CD4-positive, alpha-beta T cell (primary cell): ENCODE results near the gene POU4F1. TPM values are rescaled to one million over a fixed set of nuclear protein-coding genes. Genes with fewer than 3 reads are reported as not detected.

ENCODE experiments used
- ATAC-seq: fragments of 200-7000 bp; cut with Tn5 transposase; one replicate; pipeline ENCODE4 v1.10.0; 2022; ENCODE audit warnings: mild to moderate bottlenecking; ENCODE audit not compliant: poor library complexity
- CTCF ChIA-PET: fragments of 350-600 bp; sonication (Branson Sonifier 250); formaldehyde crosslinking; loops from one replicate; lab custom pipeline; 2021; ENCODE audit warnings: antibody characterized with exemption, inconsistent platforms; lab: Charles Lee
- POLR2A ChIA-PET: fragments of 350-600 bp; sonication (Branson Sonifier 250); formaldehyde crosslinking; loops from one replicate; lab custom pipeline; 2021; ENCODE audit warnings: antibody characterized with exemption, inconsistent platforms; lab: Charles Lee
- DNase-seq, 14 experiments: peaks; one replicate each; pipeline ENCODE4 v3.0.0-alpha.2; 2013 to 2020; ENCODE audit warnings: mixed read lengths in 2 of 14
- H3K27ac ChIP-seq, 2 donors: one replicate each; pipeline versions ENCODE4 v1.5.1 to v1.7.0; 2013; ENCODE audit warnings: low read length in 2 of 2, low read depth in 1 of 2, mild to moderate bottlenecking in 1 of 2
- H3K27me3 ChIP-seq, 2 experiments: 1 replicate in 1 of 2; 2 replicates in 1 of 2; pipeline versions ENCODE4 v1.6.1 to v1.7.0; 2013; ENCODE audit warnings: low read length in 2 of 2, control low read depth in 1 of 2, mild to moderate bottlenecking in 1 of 2, moderate library complexity in 1 of 2; ENCODE audit not compliant: insufficient read depth in 2 of 2, control insufficient read depth in 1 of 2
- H3K36me3 ChIP-seq: one replicate; pipeline ENCODE4 v1.6.1; 2013; ENCODE audit warnings: low read length, control low read depth; ENCODE audit not compliant: insufficient read depth
- H3K4me1 ChIP-seq: one replicate; pipeline ENCODE4 v1.6.1; 2013; ENCODE audit warnings: low read length, control low read depth; ENCODE audit not compliant: insufficient read depth
- H3K4me3 ChIP-seq: one replicate; pipeline ENCODE4 v1.5.1; 2013; ENCODE audit warnings: mild to moderate bottlenecking, low read length, moderate library complexity
- H3K9me3 ChIP-seq, 2 experiments: 1 replicate in 1 of 2; 2 replicates in 1 of 2; pipeline versions ENCODE4 v1.6.1 to v1.7.0; 2013; ENCODE audit warnings: low read length in 2 of 2, mild to moderate bottlenecking in 2 of 2, control low read depth in 1 of 2, moderate library complexity in 1 of 2; ENCODE audit not compliant: control insufficient read depth in 1 of 2, insufficient read depth in 1 of 2
- H3K27ac Mint-ChIP-seq: one replicate; pipeline ENCODE4 v1.8.0; 2020; ENCODE audit warnings: mixed read lengths
- H3K27me3 Mint-ChIP-seq: one replicate; pipeline ENCODE4 v1.8.0; 2021; ENCODE audit warnings: mixed read lengths
- H3K36me3 Mint-ChIP-seq: one replicate; pipeline ENCODE4 v1.8.0; 2021; ENCODE audit warnings: low read depth, mixed read lengths
- H3K4me1 Mint-ChIP-seq: one replicate; pipeline ENCODE4 v1.8.0; 2021; ENCODE audit warnings: low read depth, mixed read lengths
- H3K4me3 Mint-ChIP-seq: one replicate; pipeline ENCODE4 v1.8.0; 2020; ENCODE audit warnings: mild to moderate bottlenecking, mixed read lengths
- H3K9me3 Mint-ChIP-seq: one replicate; pipeline ENCODE4 v1.8.0; 2020; ENCODE audit warnings: mixed read lengths
- intact Hi-C, 2 experiments: fragments of 100-400 bp; cut with DNase I in 1 of 2; cut with micrococcal nuclease in 1 of 2; formaldehyde crosslinking; loops; one replicate each; pipeline versions ENCODE4 v1.15.1 to v1.9.0; 2023 to 2025; cut with DNase I, micrococcal nuclease
- total RNA-seq, 174 experiments: library from RNA in 2 of 174; stranded (reverse) in 2 of 174; gene quantifications; one replicate each; pipeline ENCODE4 v1.2.3 and lab custom pipeline; 2021 to 2026
- TF ChIP-seq, protein P1 (sequence below): fragments of 200-600 bp; IDR thresholded peaks from one replicate; pipeline ENCODE4 v1.8.0; 2022; ENCODE audit warnings: antibody characterized with exemption, mild to moderate bottlenecking

POU4F1 gene
- total RNA-seq, 2 experiments from 2014 or later = 0.11 to 0.14 TPM

DNA sequence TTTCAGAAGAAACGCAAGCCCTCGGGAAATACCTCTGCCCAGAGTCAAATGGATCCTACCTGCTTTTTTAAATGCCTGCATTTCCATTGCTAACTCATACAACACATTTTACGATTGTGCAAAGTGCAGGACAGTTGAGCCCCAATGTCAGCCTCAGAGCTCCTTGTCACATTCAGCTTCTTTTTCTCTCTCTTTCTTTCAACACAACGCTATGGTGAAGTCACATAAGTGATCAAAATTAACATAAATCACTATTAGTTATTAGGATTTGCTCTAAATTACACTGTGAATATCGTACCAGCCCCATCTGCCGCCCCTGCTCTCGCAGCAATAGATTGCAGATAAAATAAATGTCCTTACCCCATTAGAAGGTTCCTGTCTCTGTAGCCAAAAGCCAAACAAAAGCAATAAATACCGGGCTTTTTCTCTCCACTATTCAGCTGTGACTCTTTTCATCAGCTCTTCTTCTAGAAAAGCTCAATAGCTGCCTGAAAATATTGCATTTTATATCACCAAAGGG lies 8.8 kb downstream of the POU4F1 start:
- peaks cover 8% of the 10 kb centered on the region for H3K4me1 Mint-ChIP-seq
- intact Hi-C loops = no loop called here
- peak overlapping the region; percentile 56 for H3K27ac Mint-ChIP-seq
- ChIA-PET CTCF (no interaction called here), POLR2A (no interaction called here)
- ATAC-seq = no peak
- peaks cover 19% of the 10 kb centered on the region for H3K36me3 Mint-ChIP-seq
- H3K4me3 ChIP-seq = no peak overlapping the region
- no peak overlapping the region for H3K27ac ChIP-seq
- H3K27me3 ChIP-seq = peaks cover 74 to 99% of the 10 kb centered on the region in 2 experiments
- H3K36me3 ChIP-seq = no peaks in the 10 kb centered on the region
- H3K9me3 Mint-ChIP-seq = peaks cover 8% of the 10 kb centered on the region
- TF ChIP-seq, protein P1, sequence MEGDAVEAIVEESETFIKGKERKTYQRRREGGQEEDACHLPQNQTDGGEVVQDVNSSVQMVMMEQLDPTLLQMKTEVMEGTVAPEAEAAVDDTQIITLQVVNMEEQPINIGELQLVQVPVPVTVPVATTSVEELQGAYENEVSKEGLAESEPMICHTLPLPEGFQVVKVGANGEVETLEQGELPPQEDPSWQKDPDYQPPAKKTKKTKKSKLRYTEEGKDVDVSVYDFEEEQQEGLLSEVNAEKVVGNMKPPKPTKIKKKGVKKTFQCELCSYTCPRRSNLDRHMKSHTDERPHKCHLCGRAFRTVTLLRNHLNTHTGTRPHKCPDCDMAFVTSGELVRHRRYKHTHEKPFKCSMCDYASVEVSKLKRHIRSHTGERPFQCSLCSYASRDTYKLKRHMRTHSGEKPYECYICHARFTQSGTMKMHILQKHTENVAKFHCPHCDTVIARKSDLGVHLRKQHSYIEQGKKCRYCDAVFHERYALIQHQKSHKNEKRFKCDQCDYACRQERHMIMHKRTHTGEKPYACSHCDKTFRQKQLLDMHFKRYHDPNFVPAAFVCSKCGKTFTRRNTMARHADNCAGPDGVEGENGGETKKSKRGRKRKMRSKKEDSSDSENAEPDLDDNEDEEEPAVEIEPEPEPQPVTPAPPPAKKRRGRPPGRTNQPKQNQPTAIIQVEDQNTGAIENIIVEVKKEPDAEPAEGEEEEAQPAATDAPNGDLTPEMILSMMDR = no peak
- H3K4me3 Mint-ChIP-seq = peak overlapping the region; percentile 51
- H3K27me3 Mint-ChIP-seq = peaks cover 96% of the 10 kb centered on the region
- peak in 1 of 14 experiments; percentile 2 for DNase-seq
- peaks cover 29 to 41% of the 10 kb centered on the region in 2 experiments for H3K9me3 ChIP-seq
- H3K4me1 ChIP-seq = peaks cover 16% of the 10 kb centered on the region

DNA sequence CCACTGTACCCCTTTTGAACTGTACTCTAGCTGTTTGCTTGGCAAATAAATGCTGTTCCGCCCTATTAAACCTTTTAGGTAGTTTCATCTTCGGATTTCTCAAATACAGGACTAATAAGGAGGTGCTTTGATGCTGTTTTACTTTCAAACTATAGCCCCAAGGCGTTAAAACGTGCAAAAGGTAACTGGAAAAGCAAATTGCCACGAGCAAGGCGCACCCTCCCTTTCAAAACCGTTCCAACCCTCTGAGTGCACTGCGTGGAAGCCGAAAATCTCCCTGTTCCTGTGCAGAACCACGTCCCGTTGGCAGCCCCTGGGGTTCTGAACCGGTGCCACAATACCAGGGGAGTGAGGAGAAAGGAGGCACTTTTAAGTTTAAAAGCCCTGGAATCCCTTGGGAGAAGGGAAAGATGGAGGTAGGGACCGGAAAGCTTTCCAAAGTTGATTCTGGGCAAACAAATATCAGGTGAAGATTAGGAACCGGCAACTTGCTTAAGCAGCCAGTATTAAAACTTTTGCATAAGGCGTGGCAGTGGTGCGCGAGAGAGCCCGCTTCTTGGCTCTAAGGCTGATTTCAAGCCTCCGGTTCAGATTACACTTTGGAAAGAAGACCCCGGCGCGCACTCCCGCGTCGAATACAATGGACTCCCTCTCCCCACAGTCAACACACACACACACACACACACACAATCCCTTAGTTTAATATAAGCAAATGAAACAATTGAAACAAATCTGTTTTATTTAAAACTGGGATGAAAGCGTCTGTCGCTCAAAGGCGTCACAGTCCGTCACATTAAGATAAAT lies 9.5 kb downstream of the POU4F1 start:
- H3K27me3 Mint-ChIP-seq = peaks cover 96% of the 10 kb centered on the region
- ATAC-seq (no peak), DNase-seq (peak in 1 of 14 experiments; percentile 3)
- peaks cover 8% of the 10 kb centered on the region for H3K9me3 Mint-ChIP-seq
- no peak overlapping the region for H3K27ac ChIP-seq
- intact Hi-C loops = loop anchor here in 1 of 2 experiments (2.0 kb wide), 1 partner anchor 13 kb away; no protein-coding TSS in a partner anchor
- peaks cover 16% of the 10 kb centered on the region for H3K4me1 ChIP-seq
- H3K4me3 ChIP-seq = no peak overlapping the region
- no peaks in the 10 kb centered on the region for H3K36me3 ChIP-seq
- POLR2A ChIA-PET = no interaction called here
- H3K9me3 ChIP-seq = peaks cover 33 to 38% of the 10 kb centered on the region in 2 experiments
- TF ChIP-seq, protein P1 = no peak
- peaks cover 8% of the 10 kb centered on the region for H3K4me1 Mint-ChIP-seq
- peak overlapping the region; percentile 56 for H3K27ac Mint-ChIP-seq
- CTCF ChIA-PET = no interaction called here
- H3K4me3 Mint-ChIP-seq = no peak overlapping the region
- H3K27me3 ChIP-seq = peaks cover 72 to 99% of the 10 kb centered on the region in 2 experiments
- peaks cover 19% of the 10 kb centered on the region for H3K36me3 Mint-ChIP-seq

DNA sequence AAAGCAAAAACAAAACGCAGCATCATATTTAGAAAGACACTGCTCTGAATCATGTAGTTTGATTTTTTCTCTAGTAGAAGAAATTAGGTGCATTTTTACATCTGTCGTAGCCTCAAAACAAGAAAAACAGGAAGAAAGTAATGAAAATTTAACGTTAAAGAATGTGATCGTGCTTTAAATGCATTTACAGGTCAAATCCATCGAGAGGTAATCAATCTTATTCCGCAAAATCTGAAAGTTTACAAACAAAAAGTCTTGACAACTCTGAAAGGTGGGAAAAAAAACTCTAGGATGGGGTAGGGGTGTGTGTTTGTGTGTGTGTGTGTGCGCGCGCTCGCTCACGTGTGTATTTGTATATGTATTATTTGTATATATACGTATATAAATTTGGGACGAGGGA lies 10.2 kb downstream of the POU4F1 start:
- no peak overlapping the region for H3K27ac Mint-ChIP-seq
- Histone ChIP-seq H3K9me3 (peaks cover 33% of the 10 kb centered on the region in 2 experiments), H3K4me1 (peaks cover 16% of the 10 kb centered on the region), H3K4me3 (no peak overlapping the region), H3K27ac (no peak overlapping the region), H3K27me3 (peaks cover 73 to 99% of the 10 kb centered on the region in 2 experiments), H3K36me3 (no peaks in the 10 kb centered on the region)
- H3K4me3 Mint-ChIP-seq = no peak overlapping the region
- H3K4me1 Mint-ChIP-seq = peaks cover 8% of the 10 kb centered on the region
- TF ChIP-seq, protein P1 = no peak
- peaks cover 19% of the 10 kb centered on the region for H3K36me3 Mint-ChIP-seq
- peaks cover 11% of the 10 kb centered on the region for H3K9me3 Mint-ChIP-seq
- CTCF ChIA-PET = no interaction called here
- POLR2A ChIA-PET = no interaction called here
- no peak for DNase-seq
- no peak for ATAC-seq
- intact Hi-C loops = loop anchor here in 1 of 2 experiments (2.0 kb wide), 1 partner anchor 14 kb away; no protein-coding TSS in a partner anchor
- peaks cover 96% of the 10 kb centered on the region for H3K27me3 Mint-ChIP-seq
